ENCODE results near the gene CFAP97D1.

CFAP97D1 gene

DNA sequence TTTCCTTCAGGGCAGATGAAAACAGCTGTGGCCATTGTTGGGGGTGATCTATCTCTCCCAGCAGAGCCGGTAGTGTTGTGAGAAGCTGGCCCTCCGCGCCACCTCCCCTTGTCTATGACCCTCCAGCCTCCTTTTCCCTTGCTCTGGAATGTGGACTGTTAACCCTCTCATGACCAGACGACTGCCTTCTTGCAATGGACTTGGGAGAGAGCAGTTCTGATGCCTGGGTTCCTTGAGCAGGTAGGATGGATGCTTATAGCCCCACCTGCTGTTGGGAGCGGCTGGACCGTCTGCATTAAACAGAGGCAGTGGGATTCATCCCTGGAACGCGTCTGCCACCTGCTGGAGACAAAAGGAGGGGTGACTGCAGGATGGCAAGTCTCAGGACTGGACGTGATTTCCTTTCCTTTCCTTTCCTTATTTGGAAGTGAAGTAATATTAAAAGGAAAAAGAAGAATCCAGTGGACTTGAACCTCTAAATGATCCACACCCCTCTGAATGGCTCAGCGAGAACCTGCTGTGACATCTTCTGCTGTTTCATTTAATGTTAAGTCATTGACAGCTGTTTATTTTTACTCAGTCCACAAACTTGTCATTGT is 19.9 kb upstream of the CFAP97D1 start:
- no peaks in the 10 kb centered on the region for H3K9me3 ChIP-seq (ENCODE audit: insufficient read depth, low read depth, low read length)
- H3K79me2 ChIP-seq (ENCODE audit: insufficient read depth, low read length), result no peaks in the 10 kb centered on the region
- H3K36me3 ChIP-seq (ENCODE audit: insufficient read depth, low read length), result no peaks in the 10 kb centered on the region
- TF ChIP-seq, protein P1, sequence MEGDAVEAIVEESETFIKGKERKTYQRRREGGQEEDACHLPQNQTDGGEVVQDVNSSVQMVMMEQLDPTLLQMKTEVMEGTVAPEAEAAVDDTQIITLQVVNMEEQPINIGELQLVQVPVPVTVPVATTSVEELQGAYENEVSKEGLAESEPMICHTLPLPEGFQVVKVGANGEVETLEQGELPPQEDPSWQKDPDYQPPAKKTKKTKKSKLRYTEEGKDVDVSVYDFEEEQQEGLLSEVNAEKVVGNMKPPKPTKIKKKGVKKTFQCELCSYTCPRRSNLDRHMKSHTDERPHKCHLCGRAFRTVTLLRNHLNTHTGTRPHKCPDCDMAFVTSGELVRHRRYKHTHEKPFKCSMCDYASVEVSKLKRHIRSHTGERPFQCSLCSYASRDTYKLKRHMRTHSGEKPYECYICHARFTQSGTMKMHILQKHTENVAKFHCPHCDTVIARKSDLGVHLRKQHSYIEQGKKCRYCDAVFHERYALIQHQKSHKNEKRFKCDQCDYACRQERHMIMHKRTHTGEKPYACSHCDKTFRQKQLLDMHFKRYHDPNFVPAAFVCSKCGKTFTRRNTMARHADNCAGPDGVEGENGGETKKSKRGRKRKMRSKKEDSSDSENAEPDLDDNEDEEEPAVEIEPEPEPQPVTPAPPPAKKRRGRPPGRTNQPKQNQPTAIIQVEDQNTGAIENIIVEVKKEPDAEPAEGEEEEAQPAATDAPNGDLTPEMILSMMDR (conservative IDR thresholded peaks at IDR 0.05; ENCODE audit: low read length), result peak; percentile 100
- TF ChIP-seq EZH2phosphoT487 (IDR thresholded peaks at IDR 0.05; ENCODE audit: borderline replicate concordance), result no peak
- H3K4me1 ChIP-seq (ENCODE audit: insufficient read depth, low read length, poor library complexity, severe bottlenecking), result no peaks in the 10 kb centered on the region
- H4K20me1 ChIP-seq (ENCODE audit: insufficient read depth, low read length, poor library complexity, severe bottlenecking), result no peaks in the 10 kb centered on the region
- no peaks in the 10 kb centered on the region for H3F3A ChIP-seq (ENCODE audit: low read depth)
- no peaks in the 10 kb centered on the region for H3K27me3 ChIP-seq (ENCODE audit: insufficient read depth, low read length, poor library complexity, severe bottlenecking)
- no peaks in the 10 kb centered on the region for H3K9me2 ChIP-seq (replicated peaks; ENCODE audit: low read depth, low read length)
- no peak overlapping the region for H2AFZ ChIP-seq (ENCODE audit: low read length)
- H3K4me3 ChIP-seq (ENCODE audit: low read length, poor library complexity, severe bottlenecking), result no peak overlapping the region
- H3K4me2 ChIP-seq (ENCODE audit: low read depth, low read length, poor library complexity, severe bottlenecking), result no peak overlapping the region
- no peak overlapping the region for H3K9ac ChIP-seq (ENCODE audit: low read depth, low read length, poor library complexity, severe bottlenecking)

DNA sequence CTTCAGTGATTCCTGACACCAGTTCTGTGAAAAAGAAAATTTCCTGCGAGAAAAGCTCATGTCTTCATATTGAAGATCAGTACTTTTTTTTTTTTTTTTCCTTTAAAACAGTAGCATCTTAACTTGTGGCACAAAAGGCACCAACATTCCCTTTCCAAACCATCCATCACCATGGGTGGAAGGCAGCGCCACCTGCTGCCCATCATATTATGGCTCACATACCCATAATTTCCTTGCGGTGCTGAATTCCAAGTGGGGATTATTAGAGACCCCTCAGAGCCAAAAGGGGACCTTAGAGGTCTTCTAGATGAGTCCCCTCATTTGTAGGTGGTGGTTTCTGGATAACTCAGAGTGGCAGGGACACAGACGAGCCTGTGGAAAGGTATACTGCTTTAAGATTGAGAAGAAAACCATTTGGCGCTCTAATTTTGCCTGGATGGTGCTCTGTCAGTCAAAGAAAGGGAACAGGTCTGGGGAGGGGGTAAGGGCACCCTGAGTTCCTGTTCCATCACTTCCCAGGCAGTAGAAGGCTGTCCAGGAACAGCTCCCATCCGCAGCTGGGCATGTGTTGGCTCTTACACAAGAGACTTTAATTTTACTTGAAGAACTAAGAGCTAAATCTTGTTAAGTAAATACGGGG is 13.7 kb upstream of the CFAP97D1 start:
- H3K9me3 ChIP-seq (ENCODE audit: insufficient read depth, low read depth, low read length), result no peaks in the 10 kb centered on the region
- no peaks in the 10 kb centered on the region for H3K9me2 ChIP-seq (replicated peaks; ENCODE audit: low read depth, low read length)
- no peaks in the 10 kb centered on the region for H3K36me3 ChIP-seq (ENCODE audit: insufficient read depth, low read length)
- H3K4me2 ChIP-seq (ENCODE audit: low read depth, low read length, poor library complexity, severe bottlenecking), result no peak overlapping the region
- H3K4me3 ChIP-seq (ENCODE audit: low read length, poor library complexity, severe bottlenecking), result no peak overlapping the region
- no peaks in the 10 kb centered on the region for H3K4me1 ChIP-seq (ENCODE audit: insufficient read depth, low read length, poor library complexity, severe bottlenecking)
- no peaks in the 10 kb centered on the region for H3F3A ChIP-seq (ENCODE audit: low read depth)
- H3K27me3 ChIP-seq (ENCODE audit: insufficient read depth, low read length, poor library complexity, severe bottlenecking), result no peaks in the 10 kb centered on the region
- no peaks in the 10 kb centered on the region for H4K20me1 ChIP-seq (ENCODE audit: insufficient read depth, low read length, poor library complexity, severe bottlenecking)
- no peak overlapping the region for H3K9ac ChIP-seq (ENCODE audit: low read depth, low read length, poor library complexity, severe bottlenecking)
- H2AFZ ChIP-seq (ENCODE audit: low read length), result no peak overlapping the region
- H3K79me2 ChIP-seq (ENCODE audit: insufficient read depth, low read length), result no peaks in the 10 kb centered on the region
- TF ChIP-seq EZH2phosphoT487 (IDR thresholded peaks at IDR 0.05; ENCODE audit: borderline replicate concordance), result no peak
- TF ChIP-seq, protein P1 (conservative IDR thresholded peaks at IDR 0.05; ENCODE audit: low read length), result peak; percentile 97

DNA sequence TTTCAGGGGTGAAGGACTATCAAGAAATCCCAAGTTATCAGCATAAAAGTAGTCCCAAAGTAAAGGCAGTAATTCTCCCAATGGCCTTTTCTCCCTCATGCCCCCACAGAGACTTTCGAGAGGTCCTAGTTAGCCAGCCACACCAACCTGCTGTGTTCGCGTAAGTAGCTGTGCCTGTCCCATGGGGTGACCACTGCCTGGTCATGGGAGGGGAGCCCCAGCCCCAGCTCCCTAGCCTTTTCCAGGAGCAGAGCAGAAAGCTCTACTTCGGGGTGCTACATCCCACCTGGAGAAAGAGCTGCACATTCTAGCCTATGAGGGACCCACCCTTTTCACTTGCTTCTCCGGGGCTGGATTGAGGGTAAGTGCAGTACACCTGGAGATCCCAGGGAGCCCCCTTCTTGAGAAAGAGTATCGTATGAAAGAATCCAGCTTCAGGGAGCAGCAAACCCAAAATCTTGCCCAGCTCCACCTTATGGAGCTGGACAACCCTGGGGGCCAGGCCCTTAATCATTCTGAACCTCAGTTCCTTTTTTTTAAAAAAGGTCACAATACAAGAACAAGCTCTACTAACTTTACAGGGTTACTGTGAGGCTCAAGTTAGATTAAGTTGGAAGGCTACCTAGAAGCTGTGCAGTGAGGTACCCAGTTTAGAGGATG is 13.1 kb upstream of the CFAP97D1 start:
- Histone ChIP-seq H3K9me3 (ENCODE audit: insufficient read depth, low read depth, low read length) (no peaks in the 10 kb centered on the region), H2AFZ (ENCODE audit: low read length) (no peak overlapping the region), H3F3A (ENCODE audit: low read depth) (no peaks in the 10 kb centered on the region), H3K79me2 (ENCODE audit: insufficient read depth, low read length) (no peaks in the 10 kb centered on the region), H3K9me2 (replicated peaks; ENCODE audit: low read depth, low read length) (no peaks in the 10 kb centered on the region), H3K27me3 (ENCODE audit: insufficient read depth, low read length, poor library complexity, severe bottlenecking) (no peaks in the 10 kb centered on the region), H3K36me3 (ENCODE audit: insufficient read depth, low read length) (no peaks in the 10 kb centered on the region), H3K4me2 (ENCODE audit: low read depth, low read length, poor library complexity, severe bottlenecking) (no peak overlapping the region), H3K4me3 (ENCODE audit: low read length, poor library complexity, severe bottlenecking) (no peak overlapping the region), H4K20me1 (ENCODE audit: insufficient read depth, low read length, poor library complexity, severe bottlenecking) (no peaks in the 10 kb centered on the region), H3K9ac (ENCODE audit: low read depth, low read length, poor library complexity, severe bottlenecking) (no peak overlapping the region), H3K4me1 (ENCODE audit: insufficient read depth, low read length, poor library complexity, severe bottlenecking) (no peaks in the 10 kb centered on the region)
- TF ChIP-seq, protein P1 (conservative IDR thresholded peaks at IDR 0.05; ENCODE audit: low read length), result no peak
- TF ChIP-seq EZH2phosphoT487 (IDR thresholded peaks at IDR 0.05; ENCODE audit: borderline replicate concordance), result no peak

Data from Loucy (cell line).